Uterus (tissue), 4 donors: ENCODE results near the gene FAF1. TPM values are rescaled to one million over a fixed set of nuclear protein-coding genes. Genes with fewer than 3 reads are reported as not detected.

ENCODE experiments used
- DNase-seq, 2 donors: peaks; one replicate each; pipeline ENCODE4 v3.0.0-alpha.2; 2019 to 2020
- H3K27ac ChIP-seq, 2 donors: fragments of 200-600 bp; sonication (generic); 1 replicate in 1 of 2; 2 replicates in 1 of 2; pipeline ENCODE4 v1.5.1; 2016 to 2018
- H3K27me3 ChIP-seq, 2 donors: fragments of 200-600 bp; sonication (generic); one replicate each; pipeline ENCODE4 v1.5.1; 2018 to 2019; ENCODE audit warnings: control low read depth in 1 of 2
- H3K36me3 ChIP-seq, 2 donors: fragments of 200-600 bp; sonication (generic); one replicate each; pipeline ENCODE4 v1.5.1; 2019; ENCODE audit warnings: control low read depth in 1 of 2
- H3K4me1 ChIP-seq, 2 donors: fragments of 200-600 bp; sonication (generic); one replicate each; pipeline ENCODE4 v1.5.1; 2018 to 2019; ENCODE audit warnings: control low read depth in 1 of 2
- H3K4me3 ChIP-seq, 2 donors: fragments of 200-600 bp; sonication (generic); 1 replicate in 1 of 2; 2 replicates in 1 of 2; pipeline ENCODE4 v1.5.1; 2018 to 2019; ENCODE audit warnings: mild to moderate bottlenecking in 1 of 2
- H3K9me3 ChIP-seq, 2 donors: fragments of 200-600 bp; sonication (generic); one replicate each; pipeline ENCODE4 v1.5.1; 2019; ENCODE audit warnings: control low read depth in 1 of 2
- CTCF ChIP-seq, 4 experiments: fragments of 200-600 bp in 2 of 4; fragments of 450-650 bp in 2 of 4; sonication (generic) in 2 of 4; IDR thresholded peaks; one replicate each; pipeline ENCODE4 v1.5.1; 2016 to 2019; ENCODE audit warnings: antibody characterized with exemption in 4 of 4, mild to moderate bottlenecking in 2 of 4, moderate library complexity in 1 of 4
- POLR2A ChIP-seq, 2 donors: fragments of 450-650 bp; IDR thresholded peaks; one replicate each; pipeline ENCODE4 v1.6.1; 2016; ENCODE audit warnings: antibody characterized with exemption in 2 of 2, mild to moderate bottlenecking in 1 of 2, moderate library complexity in 1 of 2
- intact Hi-C: fragments of 100-400 bp; cut with DNase I; formaldehyde crosslinking; loops from one replicate; pipeline ENCODE4 v1.15.1; 2023; ENCODE audit warnings: low total_unique reads
- total RNA-seq, 4 donors: library from RNA; depleted of rRNA in 3 of 4; stranded (reverse); fragments of >200 nt in 3 of 4; gene quantifications; one replicate each; pipeline versions ENCODE4 v1.1.0 to v1.2.4, GENCODE V29; 2014 to 2023
- donor health status: DM: yes; HTN: yes; CAD: no.

The FAF1 gene
- total RNA-seq, 4 donors from 2014 or later, result 34.1 to 77.2 (median 64.1) TPM

GRCh38 chr1:50982611-50983010, 22.5 kb upstream of the FAF1 start:
- no peaks in the 10 kb centered on the region for H3K36me3 ChIP-seq
- no peak overlapping the region for H3K4me3 ChIP-seq
- no peak for DNase-seq
- TF ChIP-seq POLR2A (IDR thresholded peaks at IDR 0.05) (no peak), CTCF (IDR thresholded peaks at IDR 0.05) (no peak)
- H3K27me3 ChIP-seq, result no peaks in the 10 kb centered on the region
- peak overlapping the region in 1 of 2 donors; percentile 98 for H3K27ac ChIP-seq
- H3K4me1 ChIP-seq, result no peaks in the 10 kb centered on the region
- intact Hi-C loops, result no loop called here
- H3K9me3 ChIP-seq, result no peaks in the 10 kb centered on the region

GRCh38 chr1:50981741-50982140, 21.7 kb upstream of the FAF1 start:
- intact Hi-C loops, result no loop called here
- Histone ChIP-seq H3K4me1 (no peaks in the 10 kb centered on the region), H3K27me3 (no peaks in the 10 kb centered on the region), H3K36me3 (no peaks in the 10 kb centered on the region), H3K4me3 (no peak overlapping the region), H3K27ac (peak overlapping the region; percentile 38 to 98), H3K9me3 (no peaks in the 10 kb centered on the region)
- no peak for DNase-seq
- TF ChIP-seq CTCF (IDR thresholded peaks at IDR 0.05) (no peak), POLR2A (IDR thresholded peaks at IDR 0.05) (no peak)

GRCh38 chr1:50980505-50980904, 20.4 kb upstream of the FAF1 start:
- intact Hi-C loops, result no loop called here
- H3K4me3 ChIP-seq, result no peak overlapping the region
- no peak for DNase-seq
- no peaks in the 10 kb centered on the region for H3K4me1 ChIP-seq
- TF ChIP-seq CTCF (IDR thresholded peaks at IDR 0.05) (no peak), POLR2A (IDR thresholded peaks at IDR 0.05) (no peak)
- no peaks in the 10 kb centered on the region for H3K27me3 ChIP-seq
- H3K36me3 ChIP-seq, result no peaks in the 10 kb centered on the region
- H3K9me3 ChIP-seq, result no peaks in the 10 kb centered on the region
- H3K27ac ChIP-seq, result peak overlapping the region; percentile 38 to 98

- no peak for DNase-seq
- Histone ChIP-seq H3K4me3 (no peak overlapping the region), H3K27me3 (no peaks in the 10 kb centered on the region), H3K9me3 (no peaks in the 10 kb centered on the region), H3K4me1 (no peaks in the 10 kb centered on the region), H3K27ac (peak overlapping the region; percentile 90 to 98), H3K36me3 (no peaks in the 10 kb centered on the region)
- TF ChIP-seq CTCF (IDR thresholded peaks at IDR 0.05), result no peak
- intact Hi-C loops, result no loop called here
Observed at GRCh38 chr1:50979937-50980336, 19.9 kb upstream of the FAF1 start.

GRCh38 chr1:50978852-50979781, 19.1 kb upstream of the FAF1 start:
- no peaks in the 10 kb centered on the region for H3K4me1 ChIP-seq
- peak overlapping the region; percentile 63 to 74 for H3K4me3 ChIP-seq
- no peaks in the 10 kb centered on the region for H3K27me3 ChIP-seq
- H3K27ac ChIP-seq, result peak overlapping the region; percentile 90 to 98
- TF ChIP-seq CTCF (IDR thresholded peaks at IDR 0.05) (no peak), POLR2A (IDR thresholded peaks at IDR 0.05) (peak in 1 of 2 donors; percentile 35)
- DNase-seq, result no peak
- intact Hi-C loops, result no loop called here
- H3K9me3 ChIP-seq, result no peaks in the 10 kb centered on the region
- no peaks in the 10 kb centered on the region for H3K36me3 ChIP-seq
